Breast epithelium (tissue), 3 donors: ENCODE data around the gene PTPN2.

ENCODE experiments used
- CTCF ChIP-seq, 3 donors: fragments of 450-650 bp; IDR thresholded peaks; one replicate each; pipeline ENCODE4 v1.5.1; 2016 to 2017; ENCODE audit warnings: antibody characterized with exemption in 3 of 3, mild to moderate bottlenecking in 3 of 3, moderate library complexity in 3 of 3
- POLR2A ChIP-seq: fragments of 450-650 bp; IDR thresholded peaks from one replicate; pipeline ENCODE4 v1.6.1; 2016; ENCODE audit warnings: antibody characterized with exemption, mild to moderate bottlenecking, moderate library complexity

- TF ChIP-seq CTCF (IDR thresholded peaks at IDR 0.05) (no peak), POLR2A (no peak)
These were observed 65.8 kb downstream of the PTPN2 start for GRCh38 chr18:12818243-12818642.
